ENCODE measurements around the gene AGGF1. TPM values are rescaled to one million over a fixed set of nuclear protein-coding genes. Genes with fewer than 3 reads are reported as not detected.

AGGF1 gene, protein sequence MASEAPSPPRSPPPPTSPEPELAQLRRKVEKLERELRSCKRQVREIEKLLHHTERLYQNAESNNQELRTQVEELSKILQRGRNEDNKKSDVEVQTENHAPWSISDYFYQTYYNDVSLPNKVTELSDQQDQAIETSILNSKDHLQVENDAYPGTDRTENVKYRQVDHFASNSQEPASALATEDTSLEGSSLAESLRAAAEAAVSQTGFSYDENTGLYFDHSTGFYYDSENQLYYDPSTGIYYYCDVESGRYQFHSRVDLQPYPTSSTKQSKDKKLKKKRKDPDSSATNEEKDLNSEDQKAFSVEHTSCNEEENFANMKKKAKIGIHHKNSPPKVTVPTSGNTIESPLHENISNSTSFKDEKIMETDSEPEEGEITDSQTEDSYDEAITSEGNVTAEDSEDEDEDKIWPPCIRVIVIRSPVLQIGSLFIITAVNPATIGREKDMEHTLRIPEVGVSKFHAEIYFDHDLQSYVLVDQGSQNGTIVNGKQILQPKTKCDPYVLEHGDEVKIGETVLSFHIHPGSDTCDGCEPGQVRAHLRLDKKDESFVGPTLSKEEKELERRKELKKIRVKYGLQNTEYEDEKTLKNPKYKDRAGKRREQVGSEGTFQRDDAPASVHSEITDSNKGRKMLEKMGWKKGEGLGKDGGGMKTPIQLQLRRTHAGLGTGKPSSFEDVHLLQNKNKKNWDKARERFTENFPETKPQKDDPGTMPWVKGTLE
- total RNA-seq: 20.7 and 27.8 TPM in 2 replicates

DNA sequence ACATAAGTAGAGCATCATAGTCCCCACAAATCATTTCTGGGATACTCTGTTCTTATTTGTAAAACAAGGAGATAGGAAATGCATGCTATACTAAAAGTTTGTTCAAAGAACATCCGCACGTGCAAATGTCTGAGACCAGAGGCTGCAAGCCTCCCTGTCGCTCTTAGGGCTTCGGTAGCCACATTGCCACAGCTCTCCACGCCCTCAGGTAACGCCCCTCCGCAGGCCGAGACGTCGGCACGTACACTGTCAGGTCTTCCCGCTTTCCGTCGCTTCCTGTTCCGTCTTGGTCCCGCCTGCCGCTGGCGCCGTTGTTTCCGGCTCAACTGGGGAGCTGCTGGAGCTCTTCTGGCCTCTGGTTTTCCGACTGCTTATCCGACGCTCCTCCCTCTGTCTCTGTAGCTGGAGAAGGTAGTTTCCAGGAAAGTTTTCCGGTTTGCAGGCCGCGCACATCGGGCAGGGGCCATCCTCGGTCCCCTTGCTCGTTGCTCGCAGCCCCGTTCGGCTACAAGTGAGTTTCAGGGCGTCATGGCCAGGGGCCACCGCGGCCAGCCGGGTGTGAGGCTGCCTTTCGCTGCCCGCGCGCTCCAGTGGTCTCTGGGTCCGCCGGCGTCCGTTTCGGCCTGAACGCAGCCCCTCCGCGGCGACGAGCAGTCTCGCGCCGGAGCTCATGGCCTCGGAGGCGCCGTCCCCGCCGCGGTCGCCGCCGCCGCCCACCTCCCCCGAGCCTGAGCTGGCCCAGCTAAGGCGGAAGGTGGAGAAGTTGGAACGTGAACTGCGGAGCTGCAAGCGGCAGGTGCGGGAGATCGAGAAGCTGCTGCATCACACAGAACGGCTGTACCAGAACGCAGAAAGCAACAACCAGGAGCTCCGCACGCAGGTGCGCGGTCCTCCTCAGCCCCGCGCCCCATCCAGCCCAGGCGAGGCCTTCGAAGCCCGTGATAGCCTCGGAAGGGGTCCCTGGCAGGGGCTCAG, at the start of gene AGGF1:
Gene AGGF1 (plus strand): TSS at position 308 of the 975 bp plus-strand sequence. CDS start 363 bp downstream, at position 671.

DNA sequence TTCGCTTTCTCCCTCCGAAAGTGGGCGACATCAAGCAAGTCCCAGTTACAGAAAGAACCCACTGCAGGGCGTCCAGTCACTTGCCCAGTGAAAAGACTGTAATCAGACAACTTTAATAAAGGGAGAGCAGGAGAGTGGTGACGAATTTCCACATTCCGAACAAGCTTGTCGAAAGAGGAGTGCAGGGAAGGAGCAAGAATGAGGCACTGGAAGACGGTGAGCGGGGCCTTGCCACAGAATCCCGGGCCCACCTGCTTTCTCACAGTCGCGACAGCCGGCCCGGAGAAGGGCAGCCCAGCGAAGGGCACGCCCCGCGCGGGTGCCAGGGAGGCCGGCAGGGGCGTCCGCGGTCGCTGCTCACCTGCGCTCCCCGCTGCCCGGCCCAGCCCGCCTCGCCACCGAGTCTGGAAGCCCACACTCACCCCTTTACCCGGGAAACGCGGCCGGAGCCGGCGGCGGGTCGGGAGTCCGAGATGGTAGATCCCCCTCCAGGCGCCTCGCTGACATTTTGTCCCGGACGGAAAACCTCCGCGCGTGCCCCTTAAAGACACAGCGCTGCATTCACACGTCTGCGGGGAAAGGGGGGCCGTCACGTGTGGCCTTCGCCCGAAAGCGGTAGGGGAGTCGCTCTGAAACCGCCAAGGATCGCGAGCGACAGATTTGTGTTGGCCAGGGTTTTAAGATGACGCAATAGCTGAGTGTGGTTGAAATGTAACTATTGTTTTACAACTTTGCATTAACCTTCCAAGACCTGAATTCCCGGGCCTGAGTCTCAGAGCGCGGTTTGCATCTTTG, 56.7 kb downstream of the AGGF1 start, which contains the start of gene ZBED3:
Gene ZBED3 (minus strand): TSS at position 597 of the 795 bp plus-strand sequence. CDS start 9,407 bp downstream, outside the sequence.

Other genes with a start within 250 kb of the AGGF1 start
- gene F2RL1, start 211.4 kb upstream of the AGGF1 start, total RNA-seq: 39.1 and 88.1 TPM in 2 replicates
- not detected in 2 replicates for gene S100Z, start 180.4 kb upstream of the AGGF1 start, total RNA-seq
- 0.33 and 2.9 TPM in 2 replicates for gene CRHBP, start 77.4 kb upstream of the AGGF1 start, total RNA-seq
- gene ZBED3, start 56.9 kb downstream of the AGGF1 start, total RNA-seq: 3.3 and 15.8 TPM in 2 replicates
- gene PDE8B, start 180.3 kb downstream of the AGGF1 start, total RNA-seq: 4.1 TPM in 1 of 2 replicates, not detected in the other

Data from mesangial cell (primary cell).